ENCODE data around the gene YPEL1.
"Not testable (repeated sequence)": the region's sequence is repeated elsewhere in the genome, so short reads cannot be mapped to it uniquely, and the experiment has no call there.

Gene YPEL1

GRCh38 chr22:21681566-21682370 lies 53.8 kb downstream of the YPEL1 start:
- DNase-seq: peak; percentile 37

GRCh38 chr22:21680830-21681565 lies 54.6 kb downstream of the YPEL1 start:
- DNase-seq: no peak

GRCh38 chr22:21679383-21679782 lies 56.2 kb downstream of the YPEL1 start:
- no peak for DNase-seq

- not testable (repeated sequence) for DNase-seq
These were observed 56.8 kb downstream of the YPEL1 start for GRCh38 chr22:21678842-21679241.

GRCh38 chr22:21677606-21678443 lies 57.8 kb downstream of the YPEL1 start:
- DNase-seq: no peak

- no peak for DNase-seq
These were observed 60.9 kb downstream of the YPEL1 start for GRCh38 chr22:21674638-21675245.

GRCh38 chr22:21673534-21674321 lies 61.9 kb downstream of the YPEL1 start:
- DNase-seq: no peak

- no peak for DNase-seq
These were observed 63.4 kb downstream of the YPEL1 start for GRCh38 chr22:21672107-21672629.

- DNase-seq: no peak
These were observed 66.6 kb downstream of the YPEL1 start for GRCh38 chr22:21669026-21669425.

GRCh38 chr22:21666786-21667185 lies 68.8 kb downstream of the YPEL1 start:
- DNase-seq: no peak

GRCh38 chr22:21665047-21665851 lies 70.3 kb downstream of the YPEL1 start:
- no peak for DNase-seq

GRCh38 chr22:21663738-21664137 lies 71.9 kb downstream of the YPEL1 start:
- DNase-seq: no peak

GRCh38 chr22:21661991-21662390 lies 73.6 kb downstream of the YPEL1 start:
- DNase-seq: no peak

GRCh38 chr22:21660904-21661303 lies 74.7 kb downstream of the YPEL1 start:
- DNase-seq: no peak

GRCh38 chr22:21659864-21660525 lies 75.6 kb downstream of the YPEL1 start:
- no peak for DNase-seq

- DNase-seq: peak; percentile 86
These were observed 78.1 kb downstream of the YPEL1 start for GRCh38 chr22:21657360-21658032.

- DNase-seq: peak; percentile 29
These were observed 78.6 kb downstream of the YPEL1 start for GRCh38 chr22:21657020-21657359.

GRCh38 chr22:21652547-21653545 lies 82.7 kb downstream of the YPEL1 start:
- DNase-seq: no peak

All from stimulated activated CD8-positive, alpha-beta memory T cell treated with anti-CD3 and anti-CD28 coated beads, Interleukin-4, amount 100 ng/mL, for 48 hours (primary cell).